Activated CD4-positive, alpha-beta T cell treated with anti-CD3 and anti-CD28 coated beads for 36 hours (primary cell): Measurements from ENCODE around the gene DMAC1. TPM values are rescaled to one million over a fixed set of nuclear protein-coding genes. Genes with fewer than 3 reads are reported as not detected.
A peak's percentile ranks its signal among the peaks of the same experiment; 100 is the strongest.

Experiments
- ATAC-seq: fragments of 200-7000 bp; cut with Tn5 transposase; one replicate; pipeline ENCODE4 v1.10.0; 2021; ENCODE audit warnings: mild to moderate bottlenecking, moderate library complexity
- CTCF ChIA-PET: fragments of 350-600 bp; sonication (Branson Sonifier 250); formaldehyde crosslinking; loops from one replicate; lab custom pipeline; 2021; ENCODE audit warnings: antibody characterized with exemption; lab: Charles Lee
- POLR2A ChIA-PET: fragments of 350-600 bp; sonication (Branson Sonifier 250); formaldehyde crosslinking; loops from one replicate; lab custom pipeline; 2021; ENCODE audit warnings: antibody characterized with exemption, inconsistent platforms; lab: Charles Lee
- DNase-seq: peaks from one replicate; pipeline ENCODE4 v3.0.0-alpha.2; 2020
- H3K27ac Mint-ChIP-seq: one replicate; pipeline ENCODE4 v1.8.0; 2021; ENCODE audit warnings: mixed read lengths
- H3K27me3 Mint-ChIP-seq: one replicate; pipeline ENCODE4 v1.8.0; 2021; ENCODE audit warnings: mixed read lengths
- H3K36me3 Mint-ChIP-seq: one replicate; pipeline ENCODE4 v1.8.0; 2021; ENCODE audit warnings: low read depth, mixed read lengths
- H3K4me1 Mint-ChIP-seq: one replicate; pipeline ENCODE4 v1.8.0; 2021; ENCODE audit warnings: mixed read lengths
- H3K4me3 Mint-ChIP-seq: one replicate; pipeline ENCODE4 v1.8.0; 2021; ENCODE audit warnings: mild to moderate bottlenecking, moderate library complexity, mixed read lengths
- H3K9me3 Mint-ChIP-seq: one replicate; pipeline ENCODE4 v1.8.0; 2021; ENCODE audit warnings: low read depth, mixed read lengths
- intact Hi-C, 2 experiments: fragments of 100-400 bp; cut with DNase I in 1 of 2; cut with micrococcal nuclease in 1 of 2; formaldehyde crosslinking; loops; one replicate each; pipeline versions ENCODE4 v1.14.2 to v1.15.1; 2022 to 2024; cut with DNase I, micrococcal nuclease
- total RNA-seq, 2 experiments: library from RNA; stranded (reverse); gene quantifications; one replicate each; pipeline ENCODE4 v1.2.3, GENCODE V29; 2021

The DMAC1 gene
- total RNA-seq, 2 experiments from 2014 or later: 34.5 to 49.3 TPM

GRCh38 chr9:7816021-7816420 lies 16.4 kb upstream of the DMAC1 start:
- H3K27me3 Mint-ChIP-seq: peaks cover 2% of the 10 kb centered on the region
- CTCF ChIA-PET: no interaction called here
- no peak for DNase-seq
- no peak overlapping the region for H3K27ac Mint-ChIP-seq
- intact Hi-C loops: no loop called here
- H3K36me3 Mint-ChIP-seq: no peaks in the 10 kb centered on the region
- ATAC-seq: no peak
- no peak overlapping the region for H3K4me3 Mint-ChIP-seq
- no peaks in the 10 kb centered on the region for H3K9me3 Mint-ChIP-seq
- POLR2A ChIA-PET: no interaction called here
- no peaks in the 10 kb centered on the region for H3K4me1 Mint-ChIP-seq

GRCh38 chr9:7813030-7813429 lies 13.5 kb upstream of the DMAC1 start:
- DNase-seq (no peak), ATAC-seq (no peak)
- Mint-ChIP-seq H3K27ac (no peak overlapping the region), H3K4me3 (no peak overlapping the region), H3K4me1 (no peaks in the 10 kb centered on the region), H3K36me3 (no peaks in the 10 kb centered on the region), H3K27me3 (peaks cover 2% of the 10 kb centered on the region), H3K9me3 (no peaks in the 10 kb centered on the region)
- intact Hi-C loops: no loop called here
- ChIA-PET POLR2A (no interaction called here), CTCF (no interaction called here)

GRCh38 chr9:7811677-7812076 lies 12.1 kb upstream of the DMAC1 start:
- Mint-ChIP-seq H3K9me3 (no peaks in the 10 kb centered on the region), H3K27me3 (peaks cover 4% of the 10 kb centered on the region), H3K36me3 (no peaks in the 10 kb centered on the region), H3K4me1 (no peaks in the 10 kb centered on the region), H3K27ac (no peak overlapping the region), H3K4me3 (no peak overlapping the region)
- intact Hi-C loops: no loop called here
- ChIA-PET CTCF (no interaction called here), POLR2A (no interaction called here)
- ATAC-seq (no peak), DNase-seq (no peak)

- CTCF ChIA-PET: no interaction called here
- intact Hi-C loops: loop anchor here in 1 of 2 experiments (5.0 kb wide), 1 partner anchor 1120 kb away; no protein-coding TSS in a partner anchor
Observed at GRCh38 chr9:7802666-7803065, 3.1 kb upstream of the DMAC1 start.

GRCh38 chr9:7799944-7800285 lies 337 bp upstream of the DMAC1 start:
- ATAC-seq (peak; percentile 56), DNase-seq (no peak)
- Mint-ChIP-seq H3K4me1 (peaks cover 25% of the 10 kb centered on the region), H3K36me3 (peaks cover 23% of the 10 kb centered on the region), H3K9me3 (no peaks in the 10 kb centered on the region), H3K4me3 (peak overlapping the region; percentile 94), H3K27me3 (no peaks in the 10 kb centered on the region), H3K27ac (peak overlapping the region; percentile 96)
- POLR2A ChIA-PET: no interaction called here
- CTCF ChIA-PET: no interaction called here
- intact Hi-C loops: loop anchor here in 1 of 2 experiments (1.0 to 5.0 kb wide), 7 partner anchors 44 to 1118 kb away; partner anchors contain the start of gene KDM4C

More at GRCh38 chr9:7802666-7803065, 3.1 kb upstream of the DMAC1 start:
- peaks cover 12% of the 10 kb centered on the region for H3K4me1 Mint-ChIP-seq
- no peaks in the 10 kb centered on the region for H3K9me3 Mint-ChIP-seq
- H3K36me3 Mint-ChIP-seq: peaks cover 7% of the 10 kb centered on the region
- ATAC-seq (no peak), DNase-seq (no peak)
- H3K4me3 Mint-ChIP-seq: no peak overlapping the region
- H3K27ac Mint-ChIP-seq: no peak overlapping the region
- peaks cover 2% of the 10 kb centered on the region for H3K27me3 Mint-ChIP-seq
- POLR2A ChIA-PET: no interaction called here

GRCh38 chr9:7794196-7794595 lies 5.4 kb downstream of the DMAC1 start:
- intact Hi-C loops: no loop called here
- ChIA-PET CTCF (no interaction called here), POLR2A (no interaction called here)
- Mint-ChIP-seq H3K27me3 (no peaks in the 10 kb centered on the region), H3K36me3 (peaks cover 41% of the 10 kb centered on the region), H3K4me3 (no peak overlapping the region), H3K27ac (peak overlapping the region; percentile 70), H3K9me3 (no peaks in the 10 kb centered on the region), H3K4me1 (peaks cover 29% of the 10 kb centered on the region)
- ATAC-seq (peak; percentile 47), DNase-seq (no peak)

GRCh38 chr9:7791394-7791793 lies 8.2 kb downstream of the DMAC1 start:
- POLR2A ChIA-PET: interaction anchor here (0.6 kb wide), 1 partner anchor 21 kb away, joined by 3 read pairs; no protein-coding TSS in a partner anchor
- Mint-ChIP-seq H3K4me3 (no peak overlapping the region), H3K9me3 (no peaks in the 10 kb centered on the region), H3K4me1 (peaks cover 13% of the 10 kb centered on the region), H3K36me3 (peaks cover 27% of the 10 kb centered on the region), H3K27ac (no peak overlapping the region), H3K27me3 (no peaks in the 10 kb centered on the region)
- DNase-seq (no peak), ATAC-seq (no peak)
- intact Hi-C loops: no loop called here
- CTCF ChIA-PET: no interaction called here

GRCh38 chr9:7790819-7791182 lies 8.8 kb downstream of the DMAC1 start:
- Mint-ChIP-seq H3K36me3 (peaks cover 21% of the 10 kb centered on the region), H3K4me1 (peaks cover 8% of the 10 kb centered on the region), H3K27ac (no peak overlapping the region), H3K4me3 (no peak overlapping the region), H3K27me3 (no peaks in the 10 kb centered on the region), H3K9me3 (no peaks in the 10 kb centered on the region)
- intact Hi-C loops: no loop called here
- ChIA-PET POLR2A (no interaction called here), CTCF (no interaction called here)
- no peak for ATAC-seq
- no peak for DNase-seq

GRCh38 chr9:7790022-7790818 lies 9.4 kb downstream of the DMAC1 start:
- intact Hi-C loops: no loop called here
- H3K9me3 Mint-ChIP-seq: no peaks in the 10 kb centered on the region
- no peaks in the 10 kb centered on the region for H3K27me3 Mint-ChIP-seq
- no peak overlapping the region for H3K4me3 Mint-ChIP-seq
- H3K36me3 Mint-ChIP-seq: peaks cover 19% of the 10 kb centered on the region
- H3K27ac Mint-ChIP-seq: no peak overlapping the region
- H3K4me1 Mint-ChIP-seq: peaks cover 8% of the 10 kb centered on the region
- ATAC-seq: no peak
- ChIA-PET POLR2A (no interaction called here), CTCF (no interaction called here)
- no peak for DNase-seq

- intact Hi-C loops: no loop called here
- no peak overlapping the region for H3K27ac Mint-ChIP-seq
- H3K27me3 Mint-ChIP-seq: no peaks in the 10 kb centered on the region
- H3K4me1 Mint-ChIP-seq: peaks cover 5% of the 10 kb centered on the region
- POLR2A ChIA-PET: no interaction called here
- H3K36me3 Mint-ChIP-seq: peaks cover 15% of the 10 kb centered on the region
- CTCF ChIA-PET: no interaction called here
- ATAC-seq (no peak), DNase-seq (no peak)
- no peak overlapping the region for H3K4me3 Mint-ChIP-seq
- no peaks in the 10 kb centered on the region for H3K9me3 Mint-ChIP-seq
Observed at GRCh38 chr9:7788772-7789171, 10.8 kb downstream of the DMAC1 start.

GRCh38 chr9:7785813-7786212 lies 13.8 kb downstream of the DMAC1 start:
- CTCF ChIA-PET: no interaction called here
- Mint-ChIP-seq H3K4me3 (no peak overlapping the region), H3K9me3 (no peaks in the 10 kb centered on the region), H3K27me3 (no peaks in the 10 kb centered on the region), H3K36me3 (no peaks in the 10 kb centered on the region), H3K27ac (no peak overlapping the region), H3K4me1 (no peaks in the 10 kb centered on the region)
- ATAC-seq: no peak
- POLR2A ChIA-PET: no interaction called here
- no peak for DNase-seq
- intact Hi-C loops: no loop called here

GRCh38 chr9:7784472-7784871 lies 15.1 kb downstream of the DMAC1 start:
- H3K27ac Mint-ChIP-seq: no peak overlapping the region
- no peaks in the 10 kb centered on the region for H3K4me1 Mint-ChIP-seq
- intact Hi-C loops: no loop called here
- H3K9me3 Mint-ChIP-seq: no peaks in the 10 kb centered on the region
- no peak for ATAC-seq
- no peaks in the 10 kb centered on the region for H3K27me3 Mint-ChIP-seq
- no peak overlapping the region for H3K4me3 Mint-ChIP-seq
- CTCF ChIA-PET: no interaction called here
- POLR2A ChIA-PET: no interaction called here
- no peaks in the 10 kb centered on the region for H3K36me3 Mint-ChIP-seq
- no peak for DNase-seq
